IMR-90 (cell line): ENCODE data around the gene KCTD12.

ENCODE experiments used
- CEBPB ChIP-seq: IDR thresholded peaks from 2 replicates; pipeline ENCODE4 v1.6.1; 2012; ENCODE audit warnings: low read depth, low read length, improper control_type of control experiment
- CHD1 ChIP-seq: IDR thresholded peaks from 2 replicates; pipeline ENCODE4 v1.6.1; 2012; ENCODE audit warnings: low read depth, low read length, improper control_type of control experiment
- CTCF ChIP-seq: conservative IDR thresholded peaks from 2 replicates; pipeline ENCODE4 v1.5.1; 2012; ENCODE audit warnings: mild to moderate bottlenecking, low read depth, low read length, improper control_type of control experiment
- ELK1 ChIP-seq: fragments of 150-350 bp; IDR thresholded peaks from 2 replicates; pipeline ENCODE4 v1.6.1; 2016; ENCODE audit warnings: low read depth, mild to moderate bottlenecking, low read length, moderate library complexity, borderline replicate concordance
- FOS ChIP-seq: fragments of 150-350 bp; IDR thresholded peaks from 2 replicates; pipeline ENCODE4 v1.6.1; 2016; ENCODE audit warnings: low read depth, low read length
- MAFK ChIP-seq: IDR thresholded peaks from 2 replicates; pipeline ENCODE4 v1.6.1; 2012; ENCODE audit warnings: low read depth, low read length, improper control_type of control experiment
- MAZ ChIP-seq: IDR thresholded peaks from 2 replicates; pipeline ENCODE4 v1.6.1; 2012; ENCODE audit warnings: low read depth, mild to moderate bottlenecking, low read length, improper control_type of control experiment, moderate library complexity, borderline replicate concordance
- MXI1 ChIP-seq: IDR thresholded peaks from 2 replicates; pipeline ENCODE4 v1.6.1; 2012; ENCODE audit warnings: low read depth, mild to moderate bottlenecking, low read length, moderate library complexity, borderline replicate concordance
- POLR2A ChIP-seq: IDR thresholded peaks from 2 replicates; pipeline ENCODE4 v1.6.1; 2012; ENCODE audit warnings: mild to moderate bottlenecking, low read depth, low read length
- RAD21 ChIP-seq: IDR thresholded peaks from 2 replicates; pipeline ENCODE4 v1.6.1; 2012; ENCODE audit warnings: low read length, improper control_type of control experiment
- RCOR1 ChIP-seq: IDR thresholded peaks from 2 replicates; pipeline ENCODE4 v1.6.1; 2012; ENCODE audit warnings: mild to moderate bottlenecking, low read length, improper control_type of control experiment; ENCODE audit not compliant: insufficient replicate concordance
- RFX5 ChIP-seq: IDR thresholded peaks from 2 replicates; pipeline ENCODE4 v1.8.0; 2012; ENCODE audit warnings: low read depth, mild to moderate bottlenecking, low read length, moderate library complexity
- SMC3 ChIP-seq: fragments of 150-350 bp; IDR thresholded peaks from 2 replicates; pipeline ENCODE4 v1.6.1; 2016; ENCODE audit warnings: low read depth, mild to moderate bottlenecking, antibody characterized with exemption, low read length, moderate library complexity
- USF2 ChIP-seq: fragments of 150-350 bp; IDR thresholded peaks from 2 replicates; pipeline ENCODE4 v1.6.1; 2017; ENCODE audit warnings: mild to moderate bottlenecking, antibody characterized with exemption, low read length, low read depth

- no peak for TF ChIP-seq MAFK
- TF ChIP-seq CTCF, result no peak
- TF ChIP-seq RAD21, result no peak
- TF ChIP-seq MXI1, result no peak
- TF ChIP-seq POLR2A, result no peak
- TF ChIP-seq RFX5, result no peak
- no peak for TF ChIP-seq CHD1
- TF ChIP-seq SMC3, result no peak
- TF ChIP-seq CEBPB, result peak; percentile 40; the same call in 1 of the 2 replicates
- no peak for TF ChIP-seq RCOR1
- TF ChIP-seq ELK1, result no peak
- no peak for TF ChIP-seq FOS
- TF ChIP-seq USF2, result no peak
- TF ChIP-seq MAZ, result no peak
Measured at GRCh38 chr13:76852986-76853385, 33.2 kb downstream of the KCTD12 start.
